Neural progenitor cell (in vitro differentiated cells): ENCODE results near the gene KDM4B.

ENCODE experiments used
- CTCF ChIP-seq: fragments of 200-600 bp; sonication (generic); IDR thresholded peaks from 2 replicates; pipeline ENCODE4 v1.5.1; 2017; ENCODE audit warnings: antibody characterized with exemption, mild to moderate bottlenecking
- EZH2phosphoT487 ChIP-seq: fragments of 200-600 bp; sonication (generic); IDR thresholded peaks from 2 replicates; pipeline ENCODE4 v1.6.1; 2017; ENCODE audit warnings: antibody characterized with exemption

- no peak for TF ChIP-seq EZH2phosphoT487
- TF ChIP-seq CTCF = no peak
Measured at GRCh38 chr19:5025027-5025426, 56.1 kb downstream of the KDM4B start.
